ENCODE data around the gene ATP5F1D.

The ATP5F1D gene

DNA sequence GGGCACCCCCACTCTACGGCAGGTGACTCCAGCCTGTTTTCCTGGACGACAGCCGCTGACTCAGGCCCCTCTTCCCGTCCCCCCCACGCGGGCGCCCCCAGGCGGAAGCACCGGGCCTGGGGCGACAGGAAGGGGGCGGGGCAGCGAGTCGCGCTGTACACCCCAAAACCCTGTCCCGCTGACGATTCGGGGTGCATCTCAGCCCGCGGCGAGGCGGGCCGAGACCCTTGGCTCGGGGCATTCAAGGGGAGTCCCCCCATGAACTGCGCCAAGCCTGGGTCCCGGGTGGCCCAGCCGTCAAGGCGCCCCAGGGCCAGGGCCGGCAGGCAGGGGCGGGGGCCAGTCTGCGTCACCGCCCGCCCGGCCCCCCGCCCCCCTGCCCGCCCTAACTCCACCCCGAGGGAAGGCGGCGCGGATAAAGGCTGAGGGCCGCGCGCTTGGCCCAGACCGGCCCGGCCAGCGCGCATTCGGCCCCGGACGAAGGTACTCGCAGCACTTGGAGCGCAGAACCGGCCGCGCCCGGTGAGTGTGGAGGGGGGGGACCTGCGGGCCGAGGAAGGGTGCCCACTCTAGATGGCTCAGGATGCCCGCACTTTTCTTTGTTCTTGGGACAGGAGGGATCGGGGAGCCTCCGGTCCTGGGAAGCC is 6.7 kb downstream of the ATP5F1D start, which contains the start of gene MIDN:
Gene MIDN, plus strand, starts transcription at position 445 of the 647 bp plus-strand sequence. CDS start 1,714 bp downstream, outside the sequence.
- peak; percentile 88 for DNase-seq

DNA sequence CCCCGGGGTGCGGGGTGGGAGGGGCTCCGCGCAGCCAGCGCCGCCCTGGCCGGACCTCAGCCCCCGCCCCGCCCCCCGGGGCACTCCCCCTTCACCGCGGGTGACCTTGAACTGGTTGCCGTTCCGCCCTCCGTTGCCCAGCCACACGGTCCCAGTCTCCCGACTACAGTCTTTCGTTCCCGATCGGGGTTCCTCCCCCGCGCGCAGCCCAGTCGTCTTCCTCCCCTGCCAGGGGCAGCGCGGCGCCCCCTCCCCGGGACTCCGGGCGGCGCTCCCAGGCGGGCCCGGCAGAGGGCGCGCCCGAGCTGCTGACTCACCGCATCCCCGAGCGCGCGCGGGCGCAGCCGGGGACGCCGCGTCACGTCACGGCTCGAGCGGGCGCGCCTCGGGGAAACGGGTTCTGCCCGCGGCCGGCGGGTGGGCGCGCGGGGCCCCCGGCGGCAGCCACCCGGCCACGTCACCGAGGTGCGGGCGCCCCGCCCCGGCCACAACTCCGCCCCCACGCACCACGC is 7.3 kb downstream of the ATP5F1D start:
- DNase-seq, result no peak

DNA sequence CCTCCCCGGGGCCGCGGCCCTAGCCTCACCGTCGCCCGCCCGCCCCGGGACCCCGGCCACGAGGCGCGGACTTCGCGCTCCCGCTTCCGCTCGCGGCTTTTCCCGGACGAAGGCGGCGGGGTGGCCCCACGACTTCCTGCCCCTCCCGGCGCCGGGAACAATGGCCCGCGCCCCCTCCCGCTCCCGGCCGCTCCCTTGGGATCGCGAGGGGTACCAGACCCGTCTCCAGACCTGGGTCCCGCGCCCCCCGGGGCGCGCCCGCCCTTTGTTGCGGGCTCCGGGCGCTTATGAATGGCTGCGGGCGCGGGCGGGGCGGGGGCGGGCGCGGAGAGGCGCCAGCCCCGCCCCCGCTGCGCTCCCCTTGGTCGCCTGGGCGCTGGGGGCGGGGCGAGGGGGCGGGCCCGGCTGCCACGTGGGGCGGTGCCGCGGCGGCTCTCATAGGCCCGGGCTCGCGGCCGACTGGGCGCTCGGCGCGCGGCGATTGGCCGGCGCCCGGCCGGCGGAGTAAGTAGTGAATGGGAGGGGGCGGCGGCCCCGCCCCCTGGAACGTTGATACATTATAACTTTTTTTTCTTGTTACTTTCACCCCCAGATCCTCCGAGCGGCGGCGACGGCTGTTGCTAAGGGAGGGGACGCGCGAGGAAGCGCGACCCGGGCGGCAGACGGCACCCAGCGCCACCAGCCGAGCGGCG is 7.9 kb downstream of the ATP5F1D start:
- DNase-seq, result peak; percentile 94

DNA sequence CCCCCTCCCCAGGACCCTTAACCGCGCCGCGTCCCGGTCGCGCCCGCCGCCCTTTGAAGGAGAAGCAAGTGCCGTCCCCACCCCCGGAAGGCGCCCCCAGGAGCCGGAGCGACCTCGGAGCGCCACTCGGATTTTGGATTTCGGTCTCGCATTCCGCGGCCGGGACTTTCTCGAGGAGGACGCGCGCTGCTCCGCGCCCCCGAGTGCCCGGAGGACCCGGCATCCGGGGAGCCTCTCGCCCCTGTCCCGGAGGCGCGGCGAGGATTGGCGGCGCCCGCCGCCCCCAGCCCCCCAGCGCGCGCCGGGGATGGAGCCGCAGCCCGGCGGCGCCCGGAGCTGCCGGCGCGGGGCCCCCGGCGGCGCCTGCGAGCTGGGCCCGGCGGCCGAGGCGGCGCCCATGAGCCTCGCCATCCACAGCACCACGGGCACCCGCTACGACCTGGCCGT is 8.5 kb downstream of the ATP5F1D start:
- DNase-seq, result no peak

DNA sequence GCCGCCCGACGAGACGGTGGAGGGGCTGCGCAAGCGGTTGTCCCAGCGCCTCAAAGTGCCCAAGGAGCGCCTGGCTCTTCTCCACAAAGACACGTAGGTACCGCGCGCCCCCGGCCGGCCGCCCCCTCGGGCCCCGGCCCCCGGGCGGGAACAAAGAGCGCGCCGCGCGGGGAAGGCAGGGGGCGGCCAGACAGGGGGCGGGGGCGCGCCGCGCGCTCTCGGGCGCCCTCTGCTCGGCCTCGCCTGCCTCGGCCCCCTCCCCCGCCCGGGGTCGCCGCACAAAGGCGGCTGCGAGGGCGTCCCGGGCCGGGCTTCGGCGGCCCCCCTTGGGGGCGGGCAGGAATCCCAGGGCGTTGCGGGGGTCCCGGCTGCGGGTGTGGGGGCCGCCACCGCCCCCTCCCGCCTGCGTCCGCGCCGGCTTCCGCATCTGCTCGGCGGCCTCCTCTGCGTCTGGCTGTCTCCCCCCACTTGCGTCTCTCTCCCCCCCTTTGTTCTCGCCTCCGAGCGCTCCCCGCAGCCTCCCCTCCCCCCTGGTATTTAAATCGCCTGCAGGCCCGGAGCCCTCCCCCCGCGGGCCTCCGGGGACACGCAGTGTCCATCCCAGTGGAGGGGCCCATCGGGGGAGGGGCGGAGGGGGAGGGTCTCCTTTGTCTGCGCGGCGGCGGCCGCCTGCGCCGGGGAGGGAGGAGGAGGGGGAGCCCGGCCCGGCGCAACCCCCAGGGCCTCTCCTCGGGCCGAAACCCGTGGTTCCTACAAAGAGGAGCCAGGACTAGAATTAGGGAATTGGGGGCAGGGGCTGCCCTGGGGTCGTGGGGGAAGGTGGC is 9.1 kb downstream of the ATP5F1D start:
- DNase-seq, result no peak

DNA sequence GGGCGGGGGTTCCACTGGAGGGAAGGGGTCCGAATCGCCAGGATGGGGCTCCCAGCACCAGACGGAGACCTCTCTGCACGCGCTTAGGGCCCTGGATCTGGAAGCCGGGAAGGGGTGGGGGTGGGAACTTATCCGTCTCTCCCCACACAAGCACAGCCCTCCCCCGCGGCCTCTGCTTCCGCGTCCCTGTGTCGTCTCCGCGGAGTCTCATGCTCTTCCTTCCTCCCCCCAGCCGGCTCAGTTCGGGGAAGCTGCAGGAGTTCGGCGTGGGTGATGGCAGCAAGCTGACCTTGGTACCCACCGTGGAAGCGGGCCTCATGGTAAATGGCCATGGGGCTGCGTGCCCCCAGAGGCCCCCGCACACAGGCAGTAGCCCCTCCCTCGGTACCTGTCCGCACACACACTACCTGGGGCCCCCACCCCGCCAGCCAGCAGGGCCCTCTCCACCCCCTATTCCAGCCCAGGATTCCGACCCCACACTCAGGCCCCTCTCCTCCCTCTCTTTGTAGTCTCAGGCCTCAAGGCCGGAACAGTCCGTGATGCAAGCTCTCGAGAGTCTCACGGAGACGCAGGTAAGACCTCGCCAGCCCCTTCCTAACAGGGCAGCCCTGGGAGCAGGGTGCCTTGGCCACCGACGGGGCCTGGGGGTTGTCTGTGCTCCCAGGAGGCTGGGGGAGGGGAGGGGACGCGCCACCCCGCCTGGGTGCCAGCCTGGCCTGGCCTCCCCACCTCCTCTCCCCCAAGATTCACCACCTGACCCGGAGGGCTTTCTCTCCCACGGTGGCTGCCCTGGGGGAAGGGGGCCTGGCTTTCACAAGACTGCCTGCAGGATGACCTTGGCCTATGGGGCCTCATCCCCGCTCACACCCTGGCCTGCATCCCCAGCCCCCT is 10.0 kb downstream of the ATP5F1D start:
- DNase-seq, result peak; percentile 67

DNA sequence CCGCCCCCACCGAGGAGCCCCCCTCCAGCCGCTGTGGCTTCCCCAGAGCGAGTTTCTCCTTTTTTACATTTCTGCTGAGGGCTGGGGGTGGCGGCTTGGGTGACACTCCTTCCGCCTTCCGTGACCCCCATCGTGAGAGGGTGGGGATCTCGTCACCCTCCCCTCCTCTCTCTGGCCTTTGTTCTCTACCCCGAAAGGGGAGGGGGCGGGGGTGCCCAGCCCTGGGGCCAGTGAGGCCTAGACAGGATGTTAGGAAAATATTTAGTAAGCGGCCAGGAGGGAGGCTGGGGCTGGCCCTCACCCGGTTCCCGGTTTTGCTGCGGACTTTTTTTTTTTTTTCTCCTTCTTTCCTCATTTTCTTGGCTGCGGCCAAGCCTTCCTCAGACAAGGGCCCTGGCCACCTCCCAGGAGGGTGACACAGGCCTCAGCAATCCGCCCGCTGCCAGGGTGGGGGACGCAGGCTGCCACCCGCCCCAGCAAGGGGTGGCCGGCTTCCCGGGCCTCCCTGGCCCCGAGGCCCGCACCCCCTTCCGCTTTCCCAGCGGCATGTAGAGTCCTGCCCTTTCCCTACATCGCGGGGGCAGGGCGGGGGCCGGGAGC is 10.8 kb downstream of the ATP5F1D start:
- peak; percentile 93 for DNase-seq

DNA sequence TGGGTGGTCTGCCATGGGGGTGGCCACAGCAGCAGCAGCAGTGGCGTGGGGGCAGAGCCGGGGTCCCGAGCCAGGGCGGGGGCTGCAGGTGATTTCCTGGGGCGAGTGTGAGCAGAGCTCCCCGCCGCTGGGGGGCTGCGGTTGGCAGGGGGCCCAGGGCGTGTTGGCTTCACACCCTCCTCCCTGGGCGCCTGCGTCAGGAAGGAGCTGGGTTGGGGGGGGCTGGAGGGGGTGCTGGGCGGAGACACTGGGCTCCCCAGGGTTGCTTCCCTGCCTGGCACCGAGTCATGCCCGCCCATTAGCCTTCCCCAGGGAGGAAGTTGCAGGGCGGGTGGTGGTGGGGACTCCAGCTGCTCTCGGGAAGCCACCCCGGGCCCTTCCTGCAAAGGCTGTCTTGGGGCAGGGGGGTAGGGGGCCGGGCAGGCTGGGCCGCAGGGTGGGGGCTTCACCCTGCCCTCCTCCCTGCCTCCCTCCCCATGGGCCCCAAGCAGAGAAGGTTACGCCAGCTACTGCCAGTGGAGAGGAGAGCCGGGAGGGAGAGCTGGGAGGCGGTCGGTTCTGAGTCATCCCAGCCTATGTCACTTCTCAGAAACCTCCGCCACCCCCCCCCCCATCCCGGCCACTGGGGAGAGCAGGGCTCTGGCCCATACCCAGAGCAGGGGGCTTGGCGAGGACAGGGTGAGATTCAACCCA is 11.4 kb downstream of the ATP5F1D start:
- DNase-seq, result peak; percentile 97

DNA sequence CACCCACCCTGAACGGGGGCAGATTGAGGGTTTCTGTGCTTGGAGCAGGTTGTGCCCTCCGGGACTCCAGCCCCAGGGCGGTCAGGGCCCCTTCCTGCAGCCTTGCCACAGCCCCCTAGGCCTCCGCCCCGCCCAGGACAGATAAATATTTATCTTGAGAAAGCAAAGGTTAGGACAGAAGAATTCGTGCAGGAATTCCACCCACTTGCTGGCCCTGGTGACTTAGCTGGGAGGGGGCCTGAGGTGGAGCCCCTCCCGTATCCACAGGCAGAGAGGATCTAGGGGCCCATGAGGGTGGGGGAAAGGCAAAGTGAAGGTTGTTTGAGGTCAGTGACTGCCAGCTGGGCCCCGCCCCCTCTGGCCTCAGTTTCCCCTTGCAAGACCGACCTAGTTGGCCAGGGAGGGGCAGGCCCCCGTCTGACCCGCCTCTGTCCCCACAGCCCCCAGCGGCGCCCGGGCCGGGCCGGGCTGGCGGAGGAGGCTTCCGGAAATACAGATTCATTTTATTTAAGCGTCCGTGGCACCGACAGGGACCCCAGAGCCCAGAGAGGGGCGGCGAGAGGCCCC is 12.0 kb downstream of the ATP5F1D start:
- DNase-seq, result peak; percentile 74

DNA sequence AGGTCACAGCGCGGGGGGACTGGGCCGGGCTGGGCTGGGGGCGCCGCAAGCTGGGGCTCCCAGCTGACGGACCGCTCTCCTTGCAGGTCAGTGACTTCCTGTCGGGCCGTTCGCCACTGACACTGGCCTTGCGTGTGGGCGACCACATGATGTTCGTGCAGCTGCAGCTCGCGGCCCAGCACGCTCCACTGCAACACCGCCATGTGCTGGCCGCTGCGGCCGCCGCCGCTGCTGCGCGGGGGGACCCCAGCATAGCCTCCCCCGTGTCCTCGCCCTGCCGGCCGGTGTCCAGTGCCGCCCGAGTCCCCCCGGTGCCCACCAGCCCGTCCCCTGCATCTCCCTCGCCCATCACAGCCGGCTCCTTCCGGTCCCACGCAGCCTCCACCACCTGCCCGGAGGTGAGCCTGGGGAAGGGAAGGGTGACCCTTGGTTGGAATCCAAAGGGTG is 12.6 kb downstream of the ATP5F1D start:
- DNase-seq, result no peak

DNA sequence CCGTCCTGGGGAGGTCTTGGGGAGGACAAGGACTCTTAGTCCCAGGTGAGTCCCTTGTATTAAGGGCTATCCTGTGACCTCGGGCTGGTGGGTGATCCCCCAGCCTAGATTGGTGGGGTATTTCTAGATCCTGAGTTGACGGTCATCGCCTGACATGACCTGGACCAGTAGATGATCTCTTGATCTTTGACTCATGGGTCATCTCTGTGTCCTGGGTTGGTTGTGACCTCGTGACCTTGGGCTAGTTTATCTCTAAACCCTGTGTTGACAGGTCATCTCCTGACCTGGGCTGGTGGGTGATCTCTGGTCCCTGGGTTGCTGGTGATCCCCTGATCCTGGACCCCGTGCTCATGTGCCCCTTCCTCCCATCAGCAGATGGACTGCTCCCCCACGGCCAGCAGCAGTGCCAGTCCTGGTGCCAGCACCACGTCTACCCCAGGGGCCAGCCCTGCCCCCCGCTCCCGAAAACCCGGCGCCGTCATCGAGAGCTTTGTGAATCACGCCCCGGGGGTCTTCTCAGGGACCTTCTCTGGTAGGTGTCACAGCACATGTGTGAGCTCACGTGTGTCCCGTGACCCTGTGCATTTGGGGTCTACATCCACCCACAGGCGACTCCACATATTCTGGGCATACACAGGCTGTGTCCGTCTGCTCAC is 13.1 kb downstream of the ATP5F1D start:
- DNase-seq, result no peak

DNA sequence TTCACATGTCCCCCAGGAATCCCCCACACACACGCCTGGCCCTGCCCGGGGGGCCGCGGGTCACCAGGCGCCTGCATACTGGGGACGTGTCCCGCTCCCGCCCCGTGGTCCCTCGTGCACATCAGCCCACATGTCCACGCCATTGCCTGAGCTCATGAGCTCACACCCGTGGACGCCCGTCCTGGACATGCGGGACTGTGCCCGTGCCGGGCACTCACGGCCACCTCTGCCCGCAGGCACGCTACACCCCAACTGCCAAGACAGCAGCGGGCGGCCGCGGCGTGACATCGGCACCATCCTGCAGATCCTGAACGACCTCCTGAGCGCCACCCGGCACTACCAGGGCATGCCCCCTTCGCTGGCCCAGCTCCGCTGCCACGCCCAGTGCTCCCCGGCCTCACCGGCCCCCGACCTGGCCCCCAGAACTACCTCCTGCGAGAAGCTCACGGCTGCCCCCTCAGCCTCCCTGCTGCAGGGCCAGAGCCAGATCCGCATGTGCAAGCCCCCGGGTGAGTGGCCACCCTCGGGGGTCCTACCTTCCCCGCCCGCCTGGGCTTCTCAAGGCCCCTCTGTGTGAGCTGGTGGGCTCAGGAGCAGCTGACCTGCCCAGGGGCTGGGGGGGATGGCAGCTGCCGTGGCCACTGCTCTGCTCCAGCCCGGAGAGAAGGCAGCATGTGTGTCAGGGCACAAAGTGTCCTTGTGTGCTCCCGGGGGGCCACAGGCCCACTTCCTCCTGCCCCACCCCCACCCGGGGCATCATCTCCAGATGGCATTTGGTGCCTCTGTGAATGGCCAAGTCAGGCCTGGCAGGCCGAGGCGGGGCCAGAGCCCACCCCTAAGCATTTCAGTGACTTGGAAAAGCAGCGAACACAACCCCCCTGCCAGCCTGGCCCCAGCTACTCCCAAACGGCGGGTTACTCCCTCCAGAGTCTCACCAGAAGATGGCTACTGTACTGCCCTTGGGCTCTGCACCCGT is 13.9 kb downstream of the ATP5F1D start:
- DNase-seq, result no peak

DNA sequence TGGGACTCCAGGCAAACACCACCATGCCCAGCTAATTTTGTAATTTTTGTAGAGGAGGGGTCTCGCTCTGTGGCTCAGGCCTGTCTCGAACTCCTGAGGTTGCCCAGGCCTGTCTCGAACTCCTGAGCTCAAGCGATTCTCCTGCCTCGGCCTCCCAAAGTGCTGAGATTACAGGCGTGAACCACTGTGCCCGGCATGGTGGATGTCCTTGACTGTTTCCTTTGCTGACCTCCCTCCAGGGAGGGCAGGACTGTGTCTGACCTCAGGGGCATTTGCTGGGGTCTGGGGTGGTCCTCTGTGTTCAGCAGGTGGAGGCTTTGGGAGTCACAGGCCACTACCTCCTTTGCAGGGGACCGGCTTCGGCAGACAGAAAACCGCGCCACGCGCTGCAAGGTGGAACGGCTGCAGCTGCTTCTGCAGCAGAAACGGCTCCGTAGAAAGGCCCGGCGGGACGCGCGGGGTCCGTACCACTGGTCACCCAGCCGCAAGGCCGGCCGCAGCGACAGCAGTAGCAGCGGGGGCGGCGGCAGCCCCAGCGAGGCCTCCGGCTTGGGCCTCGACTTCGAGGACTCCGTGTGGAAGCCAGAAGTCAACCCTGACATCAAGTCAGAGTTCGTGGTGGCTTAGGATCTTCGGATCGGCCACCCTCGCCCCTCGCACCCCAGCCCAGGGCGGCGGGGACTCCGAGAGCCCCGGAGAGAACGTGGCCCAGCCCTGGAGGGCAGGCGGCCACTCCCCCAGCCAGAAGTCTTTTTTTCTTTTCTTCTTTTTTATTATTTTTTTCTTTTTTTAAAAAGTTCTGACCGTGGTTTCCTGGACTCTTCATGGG is 15.3 kb downstream of the ATP5F1D start:
- no peak for DNase-seq

DNA sequence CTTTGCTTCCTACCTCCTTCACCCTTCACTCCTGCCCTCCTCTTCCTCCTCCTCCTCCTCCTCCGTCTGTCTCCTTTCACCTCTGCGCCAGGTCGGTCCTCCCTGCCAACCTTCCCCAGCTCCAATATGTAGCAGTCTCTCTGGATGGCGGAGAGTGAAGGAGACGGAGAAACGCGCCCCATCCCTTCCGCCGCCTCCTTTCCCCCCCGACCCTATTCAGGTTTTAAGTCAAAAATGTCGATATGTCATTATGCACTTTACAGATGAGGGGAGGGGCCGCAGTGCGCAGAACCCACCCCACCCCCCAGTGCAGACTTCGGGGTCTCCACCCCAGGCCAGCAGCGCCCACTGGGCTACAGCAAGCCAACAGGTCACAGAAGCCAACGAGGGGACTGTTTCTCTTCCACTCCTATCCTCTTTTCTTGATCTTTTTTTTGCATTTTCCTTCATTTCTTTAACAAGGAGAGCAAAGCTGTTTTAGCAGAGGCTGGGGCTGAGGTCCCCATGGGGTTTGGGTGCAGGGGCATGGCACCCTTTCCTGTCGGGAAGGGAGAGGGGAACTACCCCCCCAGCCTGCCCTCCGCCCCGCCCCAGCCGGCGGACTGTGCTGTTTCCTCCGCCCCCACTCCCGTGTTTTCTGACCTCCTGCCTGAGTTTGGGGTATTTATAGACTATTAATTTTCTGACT is 16.1 kb downstream of the ATP5F1D start:
- DNase-seq, result no peak

DNA sequence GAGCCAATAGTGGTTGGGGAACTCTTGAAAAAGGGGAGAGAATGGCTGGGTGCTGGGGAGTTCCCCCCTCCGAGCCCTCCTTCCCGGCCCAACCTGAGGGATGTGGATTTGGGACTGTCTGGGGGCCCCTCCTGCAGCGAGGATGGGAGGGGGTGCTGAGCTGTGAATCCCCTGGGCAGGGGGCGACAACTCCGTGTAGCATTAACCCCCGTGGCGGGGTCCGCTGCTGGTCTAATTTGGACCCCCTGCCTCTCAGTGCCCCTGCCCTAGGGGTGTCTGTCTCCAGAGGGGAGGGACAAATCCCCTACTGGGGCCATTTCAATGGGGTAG is 16.6 kb downstream of the ATP5F1D start:
- no peak for DNase-seq

DNA sequence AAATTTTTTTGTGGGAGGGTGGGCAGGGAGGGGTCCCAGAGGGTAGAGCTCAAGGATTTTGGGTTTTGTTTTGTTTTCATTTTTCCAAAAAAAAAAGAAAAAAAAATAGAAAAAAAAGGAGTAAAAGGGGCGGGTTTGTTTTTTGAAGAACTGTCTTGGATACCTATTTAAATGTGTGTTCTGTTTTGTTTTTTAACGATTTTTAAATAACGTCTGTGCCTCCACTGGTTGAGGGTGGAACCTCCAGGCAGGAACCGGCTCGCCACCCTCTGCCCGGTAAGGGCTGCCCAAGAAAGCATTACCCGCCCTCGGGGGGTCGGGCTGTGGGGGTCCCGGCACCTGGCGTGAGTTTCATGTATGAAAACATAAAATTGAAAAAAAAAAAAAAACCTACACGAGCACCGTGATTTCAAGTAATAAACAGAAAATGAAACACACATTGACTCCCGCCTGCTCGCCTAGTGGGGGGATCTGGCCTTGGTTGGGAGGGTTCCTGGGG is 17.2 kb downstream of the ATP5F1D start:
- no peak for DNase-seq

DNA sequence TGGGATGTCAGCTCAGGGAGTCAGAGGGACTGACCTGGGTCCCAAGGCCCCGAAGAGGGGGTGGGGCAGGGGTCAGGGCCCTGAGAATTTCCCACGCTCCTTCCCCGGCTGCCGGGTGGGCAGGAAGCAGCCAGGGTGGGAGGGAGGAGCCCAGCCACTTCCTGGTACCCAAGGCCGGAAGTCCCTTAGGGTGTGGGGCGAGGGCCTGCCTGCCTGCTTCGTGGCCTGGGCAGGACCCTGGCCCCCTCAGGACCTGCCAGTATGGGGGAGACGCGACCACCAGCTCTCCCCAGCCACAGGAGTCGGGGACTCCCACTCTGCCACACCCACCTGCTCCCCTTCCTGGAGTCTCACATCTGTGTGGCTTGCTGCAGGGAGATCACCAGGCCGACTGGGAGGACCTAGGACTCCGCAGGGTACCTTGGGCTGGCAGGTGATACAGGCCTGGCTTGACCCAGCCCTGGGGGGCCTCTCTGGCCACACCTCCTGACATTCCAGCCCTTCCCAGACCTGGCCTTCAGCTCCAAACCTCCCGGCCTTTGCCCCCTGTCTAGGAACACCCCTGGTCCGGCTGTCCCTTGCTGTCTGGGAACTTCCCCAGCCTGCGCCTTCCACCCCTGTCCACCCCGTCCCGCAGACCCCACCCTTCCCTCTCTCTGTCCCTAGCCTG is 17.8 kb downstream of the ATP5F1D start:
- DNase-seq, result peak; percentile 68
